Activated naive CD4-positive, alpha-beta T cell treated with anti-CD3 and anti-CD28 coated beads for 36 hours (primary cell): ENCODE measurements around the gene RNF141. TPM values are rescaled to one million over a fixed set of nuclear protein-coding genes. Genes with fewer than 3 reads are reported as not detected.

Experiments used
- CTCF ChIA-PET: fragments of 350-600 bp; sonication (Branson Sonifier 250); formaldehyde crosslinking; loops from one replicate; lab custom pipeline; 2021; ENCODE audit warnings: antibody characterized with exemption; lab: Charles Lee
- DNase-seq: peaks from one replicate; pipeline ENCODE4 v3.0.0-alpha.2; 2020
- H3K27ac Mint-ChIP-seq: one replicate; pipeline ENCODE4 v1.8.0; 2021; ENCODE audit warnings: mild to moderate bottlenecking, mixed read lengths
- H3K27me3 Mint-ChIP-seq: one replicate; pipeline ENCODE4 v1.8.0; 2021; ENCODE audit warnings: low read depth, mixed read lengths
- H3K36me3 Mint-ChIP-seq: one replicate; pipeline ENCODE4 v1.8.0; 2021; ENCODE audit warnings: low read depth, mixed read lengths
- H3K4me1 Mint-ChIP-seq: one replicate; pipeline ENCODE4 v1.8.0; 2021; ENCODE audit warnings: low read depth, mixed read lengths
- H3K4me3 Mint-ChIP-seq: one replicate; pipeline ENCODE4 v1.8.0; 2021; ENCODE audit warnings: mild to moderate bottlenecking, moderate library complexity, mixed read lengths
- H3K9me3 Mint-ChIP-seq: one replicate; pipeline ENCODE4 v1.8.0; 2021; ENCODE audit warnings: mixed read lengths
- intact Hi-C: fragments of 100-400 bp; cut with micrococcal nuclease; formaldehyde crosslinking; loops from one replicate; pipeline ENCODE4 v1.15.1; 2023
- total RNA-seq, 2 experiments: library from RNA; stranded (reverse); gene quantifications; one replicate each; pipeline ENCODE4 v1.2.3, GENCODE V29; 2021

RNF141 gene
- total RNA-seq, 2 experiments from 2014 or later: 20.9 to 21.8 TPM

DNA sequence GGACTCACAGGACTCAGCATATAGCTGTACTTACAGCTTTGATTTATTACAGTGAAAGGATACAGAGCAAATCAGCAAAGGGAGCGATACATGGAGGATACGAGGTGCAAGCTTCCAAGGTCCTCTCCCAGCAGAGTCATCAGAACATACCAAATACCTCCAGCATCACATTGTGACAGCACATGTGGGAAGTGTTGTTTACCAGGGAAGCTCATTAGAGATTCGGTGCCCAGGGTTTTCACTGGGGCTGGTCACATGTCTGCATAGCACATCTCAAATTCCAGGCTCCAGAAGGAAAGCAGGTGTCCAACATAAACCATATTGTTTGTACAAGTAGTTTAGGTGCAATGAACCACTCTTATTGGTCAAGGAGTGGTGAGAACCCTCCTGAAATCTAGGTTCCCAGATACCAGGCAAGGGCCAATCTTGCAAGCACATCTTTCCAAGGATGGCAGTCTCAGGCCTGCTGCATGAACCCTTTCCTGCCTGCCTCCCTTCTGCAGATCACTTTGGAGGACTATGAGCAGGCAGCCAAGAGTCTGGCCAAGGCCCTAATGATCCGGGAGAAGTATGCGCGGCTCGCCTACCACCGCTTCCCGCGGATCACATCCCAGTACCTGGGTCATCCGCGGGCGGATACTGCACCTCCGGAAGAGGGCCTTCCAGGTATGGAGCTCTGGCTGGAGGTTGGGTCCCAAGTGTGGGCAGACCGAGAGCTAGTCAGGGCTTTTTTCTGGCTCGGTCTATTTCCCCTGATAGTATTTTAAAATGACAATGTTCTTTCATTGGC is 59.2 kb downstream of the RNF141 start:
- no peak overlapping the region for H3K4me3 Mint-ChIP-seq
- no peak overlapping the region for H3K27ac Mint-ChIP-seq

GRCh38 chr11:10480760-10481159 is 60.2 kb downstream of the RNF141 start:
- no peaks in the 10 kb centered on the region for H3K4me1 Mint-ChIP-seq
- H3K36me3 Mint-ChIP-seq: peaks cover 1% of the 10 kb centered on the region
- H3K4me3 Mint-ChIP-seq: no peak overlapping the region
- no peak overlapping the region for H3K27ac Mint-ChIP-seq
- CTCF ChIA-PET: interaction anchor here (0.6 kb wide), 1 partner anchor 162 kb away, joined by 3 read pairs; no protein-coding TSS in a partner anchor
- H3K9me3 Mint-ChIP-seq: no peaks in the 10 kb centered on the region
- no peak for DNase-seq
- no peaks in the 10 kb centered on the region for H3K27me3 Mint-ChIP-seq
- intact Hi-C loops: no loop called here

More for the DNA sequence above, 59.2 kb downstream of the RNF141 start:
- no peak for DNase-seq
- H3K27me3 Mint-ChIP-seq: no peaks in the 10 kb centered on the region
- H3K36me3 Mint-ChIP-seq: no peaks in the 10 kb centered on the region
- H3K9me3 Mint-ChIP-seq: no peaks in the 10 kb centered on the region
- intact Hi-C loops: no loop called here
- CTCF ChIA-PET: interaction anchor here (0.6 to 1.0 kb wide), 2 partner anchors 115 to 163 kb away, joined by 3 read pairs; no protein-coding TSS in a partner anchor
- H3K4me1 Mint-ChIP-seq: no peaks in the 10 kb centered on the region

- DNase-seq: no peak
- intact Hi-C loops: no loop called here
- H3K4me1 Mint-ChIP-seq: no peaks in the 10 kb centered on the region
- H3K4me3 Mint-ChIP-seq: no peak overlapping the region
- no peaks in the 10 kb centered on the region for H3K9me3 Mint-ChIP-seq
- peaks cover 1% of the 10 kb centered on the region for H3K36me3 Mint-ChIP-seq
- CTCF ChIA-PET: interaction anchor here (0.6 to 1.3 kb wide), 2 partner anchors 35 to 74 kb away, joined by 3 read pairs; no protein-coding TSS in a partner anchor
- no peak overlapping the region for H3K27ac Mint-ChIP-seq
- no peaks in the 10 kb centered on the region for H3K27me3 Mint-ChIP-seq
These were observed 61.0 kb downstream of the RNF141 start for GRCh38 chr11:10480026-10480425.

GRCh38 chr11:10478574-10479550 is 62.1 kb downstream of the RNF141 start:
- no peaks in the 10 kb centered on the region for H3K27me3 Mint-ChIP-seq
- intact Hi-C loops: no loop called here
- CTCF ChIA-PET: interaction anchor here (0.5 to 1.3 kb wide), 2 partner anchors 17 to 73 kb away, joined by 3 read pairs; no protein-coding TSS in a partner anchor
- H3K4me3 Mint-ChIP-seq: no peak overlapping the region
- no peaks in the 10 kb centered on the region for H3K9me3 Mint-ChIP-seq
- DNase-seq: no peak
- H3K36me3 Mint-ChIP-seq: peaks cover 1% of the 10 kb centered on the region
- no peak overlapping the region for H3K27ac Mint-ChIP-seq
- peaks cover 2% of the 10 kb centered on the region for H3K4me1 Mint-ChIP-seq

DNA sequence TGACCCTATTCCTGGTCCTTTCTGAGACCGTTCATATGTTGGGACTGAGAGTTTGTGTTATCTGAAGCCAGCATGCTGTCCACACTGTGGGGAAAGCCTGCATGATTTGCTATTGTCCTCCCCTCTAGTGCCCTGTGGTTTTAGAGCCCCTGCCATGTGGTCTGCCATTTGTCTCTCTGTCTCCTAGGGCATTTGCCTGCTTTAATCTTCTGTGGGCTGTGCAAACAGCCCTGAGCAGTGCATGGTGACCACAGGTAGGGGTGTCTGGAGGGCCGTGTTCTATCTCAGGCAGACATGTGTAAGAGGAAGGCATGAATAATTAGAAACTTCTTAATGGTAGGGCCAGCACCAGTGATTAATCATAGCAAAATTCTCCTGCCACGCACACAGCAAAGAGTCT is 62.9 kb downstream of the RNF141 start:
- Mint-ChIP-seq H3K27ac (no peak overlapping the region), H3K4me1 (peaks cover 2% of the 10 kb centered on the region), H3K27me3 (no peaks in the 10 kb centered on the region), H3K4me3 (no peak overlapping the region), H3K36me3 (peaks cover 1% of the 10 kb centered on the region), H3K9me3 (no peaks in the 10 kb centered on the region)
- no peak for DNase-seq
- CTCF ChIA-PET: no interaction called here
- intact Hi-C loops: no loop called here

- intact Hi-C loops: no loop called here
- Mint-ChIP-seq H3K4me1 (peaks cover 2% of the 10 kb centered on the region), H3K27ac (no peak overlapping the region), H3K27me3 (no peaks in the 10 kb centered on the region), H3K4me3 (no peak overlapping the region), H3K36me3 (peaks cover 1% of the 10 kb centered on the region), H3K9me3 (no peaks in the 10 kb centered on the region)
- DNase-seq: no peak
- CTCF ChIA-PET: no interaction called here
These were observed 63.3 kb downstream of the RNF141 start for GRCh38 chr11:10477690-10478046.

- CTCF ChIA-PET: interaction anchor here (0.8 to 1.0 kb wide), 2 partner anchors 50 to 64 kb away, joined by 3 read pairs; partner anchors contain the start of gene RNF141
- Mint-ChIP-seq H3K9me3 (no peaks in the 10 kb centered on the region), H3K4me1 (peaks cover 2% of the 10 kb centered on the region), H3K27me3 (no peaks in the 10 kb centered on the region), H3K4me3 (no peak overlapping the region), H3K36me3 (peaks cover 1% of the 10 kb centered on the region), H3K27ac (no peak overlapping the region)
- intact Hi-C loops: no loop called here
- no peak for DNase-seq
These were observed 63.9 kb downstream of the RNF141 start for GRCh38 chr11:10476927-10477689.

GRCh38 chr11:10476342-10476741 is 64.6 kb downstream of the RNF141 start:
- CTCF ChIA-PET: interaction anchor here (0.8 to 1.0 kb wide), 2 partner anchors 49 to 64 kb away, joined by 3 read pairs; partner anchors contain the start of gene RNF141

GRCh38 chr11:10474551-10474950 is 66.4 kb downstream of the RNF141 start:
- intact Hi-C loops: no loop called here
- CTCF ChIA-PET: no interaction called here
- Mint-ChIP-seq H3K27me3 (no peaks in the 10 kb centered on the region), H3K4me1 (peaks cover 2% of the 10 kb centered on the region), H3K36me3 (peaks cover 1% of the 10 kb centered on the region), H3K9me3 (no peaks in the 10 kb centered on the region), H3K4me3 (no peak overlapping the region), H3K27ac (no peak overlapping the region)
- no peak for DNase-seq

More at GRCh38 chr11:10476342-10476741, 64.6 kb downstream of the RNF141 start:
- Mint-ChIP-seq H3K27ac (no peak overlapping the region), H3K9me3 (no peaks in the 10 kb centered on the region), H3K27me3 (no peaks in the 10 kb centered on the region), H3K4me1 (peaks cover 2% of the 10 kb centered on the region), H3K4me3 (no peak overlapping the region), H3K36me3 (peaks cover 1% of the 10 kb centered on the region)
- DNase-seq: no peak
- intact Hi-C loops: no loop called here

GRCh38 chr11:10473371-10473770 is 67.6 kb downstream of the RNF141 start:
- no peak for DNase-seq
- intact Hi-C loops: no loop called here
- no peak overlapping the region for H3K27ac Mint-ChIP-seq
- peaks cover 4% of the 10 kb centered on the region for H3K4me1 Mint-ChIP-seq
- no peaks in the 10 kb centered on the region for H3K9me3 Mint-ChIP-seq
- H3K4me3 Mint-ChIP-seq: no peak overlapping the region
- CTCF ChIA-PET: no interaction called here
- H3K36me3 Mint-ChIP-seq: peaks cover 1% of the 10 kb centered on the region
- no peaks in the 10 kb centered on the region for H3K27me3 Mint-ChIP-seq

DNA sequence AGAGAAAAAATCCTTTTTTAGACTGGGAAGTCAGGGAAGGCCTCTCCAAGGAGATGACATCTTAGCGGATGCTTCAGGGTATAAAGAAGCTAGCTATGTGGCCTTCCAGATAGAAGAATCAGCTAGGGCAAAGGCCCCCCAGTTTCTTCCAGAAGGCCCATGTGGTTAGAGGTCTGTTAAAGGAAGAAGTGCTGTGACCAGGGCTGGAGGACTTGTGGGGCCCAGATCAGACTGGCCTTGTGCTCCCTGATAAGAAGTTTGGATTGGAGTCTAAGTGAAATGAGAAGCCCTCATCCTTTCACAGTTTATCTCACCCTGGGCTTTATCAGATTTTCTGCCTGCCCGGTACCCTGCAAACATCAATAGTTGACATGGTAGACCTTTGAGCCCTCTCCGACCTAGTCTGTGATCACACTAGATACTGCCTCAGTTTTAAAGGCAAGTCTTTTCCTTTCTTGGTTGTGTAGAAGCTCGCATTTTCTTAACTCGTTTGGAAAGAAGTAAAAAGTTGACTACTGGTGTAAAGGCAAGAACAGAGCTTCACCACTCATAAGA is 78.2 kb downstream of the RNF141 start:
- DNase-seq: no peak
- CTCF ChIA-PET: interaction anchor here (1.8 kb wide), 1 partner anchor 78 kb away, joined by 4 read pairs; the partner anchor contains the start of gene RNF141
- intact Hi-C loops: no loop called here
- H3K9me3 Mint-ChIP-seq: no peaks in the 10 kb centered on the region
- H3K4me3 Mint-ChIP-seq: no peak overlapping the region
- no peak overlapping the region for H3K27ac Mint-ChIP-seq
- no peaks in the 10 kb centered on the region for H3K27me3 Mint-ChIP-seq
- H3K4me1 Mint-ChIP-seq: peaks cover 22% of the 10 kb centered on the region
- H3K36me3 Mint-ChIP-seq: peaks cover 29% of the 10 kb centered on the region
